HG02678 (cell line): ENCODE results near the gene TRAF3IP1.
"Not testable (repeated sequence)": the region's sequence is repeated elsewhere in the genome, so short reads cannot be mapped to it uniquely, and the experiment has no call there.

Source experiments
- ATAC-seq: cut with Tn5 transposase; IDR thresholded peaks from one replicate; pipeline ENCODE4 v1.9.1; 2021; ENCODE audit warnings: mild to moderate bottlenecking, moderate library complexity; ENCODE audit not compliant: unreplicated experiment

TRAF3IP1 gene

GRCh38 chr2:238320246-238320647 lies at the start of gene TRAF3IP1:
Gene TRAF3IP1, plus strand, starts transcription at chr2:238320518. Its CDS starts 145 bp downstream, at chr2:238320663.
- ATAC-seq: peak; percentile 98

GRCh38 chr2:238270606-238271005 lies 49.7 kb upstream of the TRAF3IP1 start:
- no peak for ATAC-seq

- ATAC-seq: no peak
Measured at GRCh38 chr2:238271061-238271554, 49.2 kb upstream of the TRAF3IP1 start.

- not testable (repeated sequence) for ATAC-seq
Measured at GRCh38 chr2:238271686-238272085, 48.6 kb upstream of the TRAF3IP1 start.

GRCh38 chr2:238272156-238272555 lies 48.2 kb upstream of the TRAF3IP1 start:
- no peak for ATAC-seq

- not testable (repeated sequence) for ATAC-seq
Measured at GRCh38 chr2:238273433-238273832, 46.9 kb upstream of the TRAF3IP1 start.

- no peak for ATAC-seq
Measured at GRCh38 chr2:238274152-238274865, 46.0 kb upstream of the TRAF3IP1 start.

- ATAC-seq: no peak
Measured at GRCh38 chr2:238277695-238278094, 42.6 kb upstream of the TRAF3IP1 start.

GRCh38 chr2:238278626-238279323 lies 41.5 kb upstream of the TRAF3IP1 start:
- ATAC-seq: no peak

- no peak for ATAC-seq
Measured at GRCh38 chr2:238279324-238279682, 41.0 kb upstream of the TRAF3IP1 start.

- no peak for ATAC-seq
Measured at GRCh38 chr2:238280083-238280825, 40.1 kb upstream of the TRAF3IP1 start.

GRCh38 chr2:238281826-238282480 lies 38.4 kb upstream of the TRAF3IP1 start:
- ATAC-seq: no peak

- no peak for ATAC-seq
Measured at GRCh38 chr2:238282861-238283738, 37.2 kb upstream of the TRAF3IP1 start.

GRCh38 chr2:238284802-238285515 lies 35.4 kb upstream of the TRAF3IP1 start:
- ATAC-seq: no peak

GRCh38 chr2:238285653-238286082 lies 34.6 kb upstream of the TRAF3IP1 start:
- no peak for ATAC-seq

GRCh38 chr2:238286095-238286494 lies 34.2 kb upstream of the TRAF3IP1 start:
- ATAC-seq: no peak

- no peak for ATAC-seq
Measured at GRCh38 chr2:238286551-238286950, 33.8 kb upstream of the TRAF3IP1 start.

- ATAC-seq: no peak
Measured at GRCh38 chr2:238286987-238287736, 33.2 kb upstream of the TRAF3IP1 start.
